Erythroblast (primary cell): ENCODE measurements around the gene CENATAC.

Experiments
- GATA1 ChIP-seq: IDR thresholded peaks from 2 replicates; pipeline ENCODE4 v1.6.1; 2011; ENCODE audit warnings: low read depth, mild to moderate bottlenecking, control low read depth, low read length, moderate library complexity
- POLR2A ChIP-seq: IDR thresholded peaks from 2 replicates; pipeline ENCODE4 v1.6.1; 2011; ENCODE audit warnings: mild to moderate bottlenecking, low read length

- TF ChIP-seq POLR2A (no peak), GATA1 (no peak)
Observed at GRCh38 chr11:119000906-119001305, 3.0 kb downstream of the CENATAC start.
